HG03442 (cell line): Measurements from ENCODE around the gene EPB41.

Experiments
- ATAC-seq: cut with Tn5 transposase; IDR thresholded peaks from one replicate; pipeline ENCODE4 v1.9.1; 2021; ENCODE audit warnings: mild to moderate bottlenecking, moderate library complexity; ENCODE audit not compliant: unreplicated experiment

The EPB41 gene

DNA sequence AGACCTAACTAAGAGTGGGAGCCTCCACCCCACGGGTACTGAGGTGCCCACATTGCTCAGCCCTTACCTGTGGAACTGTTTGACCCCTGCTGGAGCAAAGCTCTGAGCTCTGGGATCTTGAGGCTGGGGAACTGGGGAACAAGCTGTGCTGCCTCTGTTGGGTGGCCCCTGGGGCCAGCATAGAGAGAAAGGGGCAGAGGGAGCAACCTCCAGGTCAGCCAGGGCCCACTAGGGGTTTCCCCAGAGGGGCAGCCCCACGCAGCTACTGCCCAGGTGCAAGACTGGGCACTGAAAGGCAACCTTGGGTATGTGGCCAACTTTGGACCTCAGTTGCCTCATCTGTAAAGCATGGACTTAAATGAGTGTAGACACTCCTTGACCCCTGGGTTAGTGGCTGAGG is 23.5 kb upstream of the EPB41 start:
- no peak for ATAC-seq

DNA sequence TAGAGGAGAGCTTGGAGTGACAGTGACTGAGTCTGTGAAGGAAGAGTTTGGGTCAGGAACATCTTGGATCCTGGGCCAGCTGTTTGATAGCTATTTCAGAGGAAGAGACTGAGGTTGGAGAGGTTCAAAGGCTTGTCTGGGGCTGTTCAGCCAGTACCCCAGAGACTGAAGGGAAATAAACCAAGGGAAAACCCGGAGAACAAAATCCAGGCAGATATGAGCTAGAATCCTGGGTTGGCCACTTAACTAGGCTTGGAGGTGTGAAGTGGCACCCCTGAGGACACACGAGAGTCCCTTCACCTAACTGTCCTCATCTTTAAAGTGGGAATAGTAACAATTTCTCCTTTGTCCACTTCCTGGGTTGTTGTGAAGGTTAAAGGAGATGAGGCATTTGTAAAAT is 23.1 kb upstream of the EPB41 start:
- no peak for ATAC-seq

DNA sequence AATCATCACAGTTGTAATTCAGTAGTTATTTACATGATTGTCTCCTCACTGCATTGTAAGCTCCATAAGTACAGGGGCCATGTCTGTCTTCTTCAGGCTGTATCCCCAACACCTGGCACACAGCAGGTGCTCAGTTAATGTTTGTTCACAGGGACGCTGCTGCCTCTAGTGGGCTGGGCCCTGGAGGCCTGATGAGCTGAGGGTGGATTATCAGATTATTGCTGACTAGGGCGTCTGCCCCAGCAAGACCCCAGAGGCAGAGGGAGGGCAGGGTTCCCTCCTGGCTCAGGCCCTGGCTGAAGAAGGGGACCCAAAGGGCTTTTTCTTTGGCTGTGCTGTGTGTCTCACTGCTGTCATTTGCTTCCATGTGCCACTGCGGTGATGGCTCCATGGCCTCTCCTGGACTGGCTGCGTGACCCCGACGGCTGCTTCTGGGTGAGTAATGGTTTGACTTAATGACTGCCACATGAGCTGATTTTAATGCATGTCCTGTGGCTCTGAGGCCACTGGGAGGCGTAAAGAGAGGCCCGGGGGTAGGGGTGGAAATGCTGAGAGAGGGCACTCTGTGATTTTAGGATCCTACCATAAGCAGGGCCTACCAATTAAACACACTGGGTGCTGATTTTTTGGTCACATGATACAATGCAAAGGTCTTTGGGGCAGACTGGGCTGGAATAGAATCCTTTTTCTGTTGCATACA is 20.8 kb upstream of the EPB41 start:
- ATAC-seq = no peak

DNA sequence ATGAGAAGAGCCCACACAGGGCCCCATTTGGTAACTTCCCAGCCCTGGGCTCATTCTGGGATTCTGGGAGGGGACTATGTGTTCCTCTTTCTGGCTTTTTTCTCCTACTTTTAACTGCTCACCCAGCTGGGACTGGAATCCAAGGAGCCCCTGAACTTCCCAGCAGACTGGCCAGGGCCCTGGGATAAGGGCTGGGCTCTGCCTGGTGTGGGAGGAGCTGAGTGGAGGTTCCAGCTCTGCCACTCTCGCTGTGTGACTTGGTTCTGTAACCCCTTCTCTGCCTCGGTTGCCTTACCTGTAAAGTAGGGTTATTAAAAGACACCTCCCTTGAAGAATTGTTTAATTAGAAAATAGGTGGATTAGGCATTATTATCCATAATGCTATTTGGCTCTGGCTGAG is 19.6 kb upstream of the EPB41 start:
- no peak for ATAC-seq

DNA sequence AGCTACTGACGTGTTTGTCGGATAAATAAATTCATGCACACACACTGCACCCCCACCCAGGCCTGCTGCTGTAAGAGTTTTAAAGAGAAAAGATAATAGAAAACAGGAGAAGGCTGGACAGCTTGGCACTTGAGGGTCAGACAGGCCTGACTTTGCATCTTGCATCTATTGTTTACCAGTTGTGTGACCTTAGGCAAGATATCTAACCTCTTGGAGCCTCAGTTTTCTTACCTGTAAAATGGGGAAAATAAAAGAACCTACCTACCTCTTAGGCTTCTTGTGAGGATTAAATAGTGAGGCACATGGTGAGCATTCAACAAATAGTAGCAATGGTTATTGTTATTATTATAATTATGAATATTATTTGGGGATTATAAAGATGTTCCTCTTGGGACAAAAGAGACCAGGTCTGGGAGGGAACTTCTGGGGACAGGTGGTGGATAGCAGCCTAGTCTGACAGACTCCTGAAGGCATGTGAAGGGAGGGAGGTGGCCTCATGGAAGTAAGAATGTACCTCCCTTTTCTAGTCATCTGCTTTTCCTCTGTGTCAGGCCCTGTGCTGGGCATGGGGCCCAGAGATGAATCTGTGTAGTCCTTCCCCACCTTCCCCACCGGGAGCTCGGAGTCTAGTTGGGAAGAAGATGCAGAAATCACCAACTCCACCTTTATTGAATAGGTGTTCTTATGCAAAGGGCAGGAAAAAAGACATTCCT is 18.3 kb upstream of the EPB41 start:
- no peak for ATAC-seq

DNA sequence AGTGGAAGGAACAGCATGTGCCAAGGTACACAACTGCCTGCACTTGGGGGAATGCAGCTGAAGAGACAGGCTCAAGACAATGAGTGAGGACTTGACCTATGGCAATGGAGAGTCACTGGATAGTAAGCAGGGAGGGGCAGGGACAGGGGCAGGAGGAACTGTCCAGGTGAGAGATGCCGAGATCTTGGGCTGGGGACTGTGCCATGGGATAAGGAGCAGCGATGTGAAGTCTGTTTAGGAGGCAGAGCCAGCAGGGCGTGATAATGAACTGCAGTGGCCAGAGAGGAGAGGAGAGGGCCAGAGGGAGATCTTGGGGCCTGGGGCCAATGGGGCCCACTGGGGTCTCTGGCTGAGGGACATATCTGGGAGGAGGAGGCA is 17.8 kb upstream of the EPB41 start:
- ATAC-seq = no peak

DNA sequence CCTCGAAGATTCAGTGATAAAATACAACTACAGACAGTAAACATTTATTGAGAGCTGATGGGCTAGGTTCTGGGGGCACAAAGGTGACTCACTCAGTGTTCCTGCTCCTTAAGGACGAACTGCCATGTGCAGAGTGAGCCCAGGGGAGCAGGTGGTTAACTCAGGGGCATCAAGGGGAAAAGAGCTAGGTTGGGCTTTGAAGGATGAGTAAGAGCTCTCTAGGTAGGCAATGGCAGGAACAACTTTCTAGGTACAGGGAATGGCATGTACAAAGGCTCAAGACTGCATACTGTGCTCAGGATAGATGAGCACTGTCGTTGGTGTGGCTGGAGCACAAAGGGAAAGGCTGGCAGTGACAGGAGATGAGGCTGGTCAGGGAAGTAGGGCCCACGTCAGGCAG is 16.6 kb upstream of the EPB41 start:
- no peak for ATAC-seq

DNA sequence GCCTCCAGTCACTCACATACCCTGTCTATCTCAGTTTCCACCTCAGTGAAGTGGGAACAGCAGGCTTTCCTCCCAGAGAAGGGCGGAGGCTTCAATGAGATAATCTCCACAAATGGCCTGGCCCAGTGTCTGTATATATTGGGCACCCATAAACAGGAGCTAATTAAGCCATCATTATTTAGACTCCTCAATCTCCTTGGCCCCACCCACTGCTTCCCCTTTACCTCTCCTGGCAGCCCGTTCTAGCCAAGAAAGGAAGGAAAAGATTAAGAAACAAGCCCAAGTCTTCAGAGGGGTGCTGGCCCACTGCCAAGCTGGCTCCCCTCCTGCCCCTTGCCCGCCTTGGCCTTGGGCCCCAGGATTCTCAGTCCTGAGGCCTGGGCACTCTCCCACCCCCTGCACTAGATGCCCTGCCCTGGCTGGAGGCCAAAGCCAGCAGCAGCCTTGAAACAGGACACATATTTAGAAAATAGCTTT is 15.9 kb upstream of the EPB41 start:
- ATAC-seq = no peak

DNA sequence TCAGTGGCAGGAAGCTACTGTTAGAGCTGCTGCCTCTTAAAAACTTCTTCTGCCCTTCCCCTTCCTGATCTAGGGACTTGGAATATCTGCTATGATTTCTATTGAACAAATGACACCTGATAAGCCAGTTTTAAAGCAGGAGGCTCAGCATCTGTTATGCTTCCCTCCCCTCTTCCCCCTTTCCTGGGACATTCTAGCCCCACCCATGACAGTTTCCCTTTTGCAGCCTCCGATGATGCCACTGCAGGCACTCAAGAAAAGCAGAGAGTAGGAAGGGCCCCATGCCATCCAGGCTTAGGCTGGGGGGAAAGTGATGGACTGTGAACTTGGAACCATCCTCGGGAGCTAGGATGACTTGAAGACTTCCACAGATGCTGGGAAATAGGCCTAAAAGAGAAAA is 15.1 kb upstream of the EPB41 start:
- no peak for ATAC-seq

DNA sequence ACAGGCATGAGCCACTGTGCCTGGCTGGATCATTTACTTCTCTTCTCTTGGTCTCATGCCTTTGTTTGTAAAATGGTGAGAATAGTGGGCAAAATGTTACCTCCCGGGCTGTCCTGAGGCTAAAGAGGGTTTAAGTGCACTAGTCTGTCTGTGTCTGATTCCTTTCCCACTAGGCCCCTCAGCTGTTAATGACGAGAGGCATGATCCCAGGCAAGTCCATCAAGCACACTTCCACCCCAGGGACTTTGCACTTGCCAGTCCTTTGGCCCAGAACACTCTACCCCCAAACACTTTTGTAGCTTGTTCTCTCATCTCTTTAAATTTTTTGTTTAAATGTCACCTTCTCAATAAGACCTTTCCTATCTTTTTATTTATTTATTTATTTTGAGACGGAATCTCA is 13.8 kb upstream of the EPB41 start:
- ATAC-seq = no peak

DNA sequence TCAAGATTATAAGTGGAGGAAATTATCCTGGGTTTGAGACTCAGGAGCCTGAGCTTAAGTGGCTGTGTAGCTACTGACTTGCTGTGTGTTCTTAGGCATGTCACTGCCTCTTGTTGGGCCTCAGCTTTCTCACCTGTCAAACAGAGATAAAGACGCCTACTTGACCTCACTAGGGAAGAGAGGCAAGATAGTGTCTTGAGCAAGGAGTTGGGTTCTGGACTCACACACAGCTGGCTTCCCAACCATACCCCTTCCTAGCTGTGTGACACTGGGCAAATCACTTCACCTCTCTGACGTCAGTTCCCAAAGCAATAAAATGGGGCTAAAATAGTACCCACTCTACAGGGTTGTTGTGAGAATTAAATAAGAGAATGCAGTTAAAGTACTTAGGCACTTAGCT is 11.6 kb upstream of the EPB41 start:
- ATAC-seq = no peak

DNA sequence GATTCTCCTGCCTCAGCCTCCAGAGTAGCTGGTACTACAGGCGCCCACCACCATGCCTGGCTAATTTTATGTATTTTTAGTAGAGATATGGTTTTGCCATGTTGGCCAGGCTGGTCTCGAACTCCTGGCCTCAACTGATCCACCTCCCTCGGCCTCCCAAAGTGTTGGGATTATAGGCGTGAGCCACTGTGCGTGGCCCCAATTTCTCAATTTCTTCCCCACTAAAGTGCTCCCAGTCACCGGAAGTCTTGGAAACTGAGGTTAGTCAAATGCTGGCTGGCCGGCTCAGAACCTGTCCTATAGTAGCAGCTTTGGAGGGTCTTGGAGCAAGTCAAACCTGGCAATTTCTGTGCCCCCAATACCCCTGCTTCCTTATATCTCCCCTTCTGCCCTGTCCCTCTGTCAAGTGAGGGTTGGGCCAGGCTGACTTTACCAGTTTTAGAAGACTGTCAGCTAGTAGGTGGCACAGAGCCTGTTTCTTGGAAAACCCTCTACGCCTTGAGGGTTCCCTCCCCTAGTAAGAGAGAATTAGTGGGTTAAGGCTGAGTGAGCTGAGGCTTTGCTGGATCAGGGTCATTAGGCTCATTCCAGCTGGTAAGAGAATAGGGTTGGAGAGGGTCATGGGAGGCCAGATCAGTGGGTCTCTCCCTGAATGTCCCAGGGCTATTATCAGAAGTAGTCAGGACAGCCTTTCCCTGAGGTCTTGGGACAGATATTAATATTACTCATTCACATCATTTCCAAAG is 8.3 kb upstream of the EPB41 start:
- ATAC-seq = no peak

DNA sequence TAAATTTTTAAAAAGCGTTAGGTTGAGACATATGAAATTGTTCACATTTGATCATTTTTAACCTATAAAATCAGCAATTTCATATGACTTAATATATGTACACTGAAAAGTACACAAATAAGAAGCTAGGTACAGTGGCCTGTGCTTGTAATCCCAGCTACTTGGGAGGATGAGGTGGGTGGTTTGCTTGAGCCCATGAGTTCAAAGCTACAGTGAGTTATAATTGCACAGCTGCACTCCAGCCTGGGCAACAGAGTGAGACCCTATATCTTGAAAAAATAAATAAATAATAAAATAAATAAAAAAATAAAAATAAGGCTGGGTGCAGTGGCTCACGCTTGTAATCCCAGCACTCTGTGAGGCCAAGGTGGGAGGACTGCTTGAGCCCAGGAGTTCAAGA is 5.2 kb upstream of the EPB41 start:
- ATAC-seq = no peak

DNA sequence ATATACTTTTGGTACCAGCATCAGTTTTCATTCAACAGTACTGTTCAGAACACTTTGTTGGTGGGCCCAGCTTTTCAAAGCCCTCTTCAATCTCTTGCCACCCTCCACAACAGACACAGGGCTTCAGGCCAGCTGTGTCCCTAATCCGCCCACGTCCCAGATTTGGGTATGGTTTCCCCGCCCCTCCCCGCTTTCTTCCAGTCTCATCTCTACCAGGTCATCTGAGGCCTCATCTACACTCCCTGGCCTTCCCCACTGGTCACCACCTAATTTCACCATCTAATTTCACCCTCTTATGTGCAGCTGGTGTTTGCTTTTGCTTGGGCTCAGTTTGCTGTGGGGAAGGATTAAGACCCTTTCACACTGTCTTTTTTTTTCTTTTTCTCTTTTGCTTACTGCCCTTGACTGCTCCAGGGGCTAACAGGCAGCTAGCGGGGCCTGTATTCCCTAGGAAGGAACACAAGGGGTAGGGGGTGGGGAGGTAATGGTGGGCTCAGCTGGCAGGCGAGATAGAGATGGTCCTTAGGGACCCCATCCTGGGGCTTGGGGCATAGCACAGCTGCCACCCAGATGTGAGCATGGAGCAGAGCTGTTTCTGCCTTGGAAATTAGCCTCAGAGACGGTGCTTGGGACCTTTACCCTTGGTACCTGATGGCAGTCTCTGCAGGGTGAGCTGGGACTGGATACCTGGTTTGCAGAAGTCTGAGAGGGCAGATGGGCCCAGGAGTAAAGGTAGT is 3.8 kb upstream of the EPB41 start:
- no peak for ATAC-seq

DNA sequence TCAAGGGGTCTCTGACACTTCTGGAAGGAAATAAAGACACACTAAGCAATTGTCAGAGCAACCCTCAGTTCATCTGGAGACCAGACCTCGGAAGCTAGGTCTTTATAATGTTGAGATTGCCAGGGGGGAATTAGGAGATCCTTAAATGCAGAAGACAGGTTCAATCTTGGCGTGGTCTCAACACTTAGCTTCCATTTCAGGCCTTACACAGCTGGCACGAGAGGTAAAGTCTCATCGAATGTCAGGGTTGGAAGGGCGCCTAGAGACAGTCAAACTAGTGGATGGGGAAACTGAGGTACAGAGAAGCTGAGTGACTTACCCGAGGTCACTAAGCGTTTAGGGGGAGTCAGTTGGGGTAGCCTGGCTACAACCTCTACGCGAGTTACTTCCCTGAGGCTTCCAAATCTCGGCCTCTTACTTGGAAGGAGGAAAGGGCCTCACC is 562 bp upstream of the EPB41 start:
- no peak for ATAC-seq

DNA sequence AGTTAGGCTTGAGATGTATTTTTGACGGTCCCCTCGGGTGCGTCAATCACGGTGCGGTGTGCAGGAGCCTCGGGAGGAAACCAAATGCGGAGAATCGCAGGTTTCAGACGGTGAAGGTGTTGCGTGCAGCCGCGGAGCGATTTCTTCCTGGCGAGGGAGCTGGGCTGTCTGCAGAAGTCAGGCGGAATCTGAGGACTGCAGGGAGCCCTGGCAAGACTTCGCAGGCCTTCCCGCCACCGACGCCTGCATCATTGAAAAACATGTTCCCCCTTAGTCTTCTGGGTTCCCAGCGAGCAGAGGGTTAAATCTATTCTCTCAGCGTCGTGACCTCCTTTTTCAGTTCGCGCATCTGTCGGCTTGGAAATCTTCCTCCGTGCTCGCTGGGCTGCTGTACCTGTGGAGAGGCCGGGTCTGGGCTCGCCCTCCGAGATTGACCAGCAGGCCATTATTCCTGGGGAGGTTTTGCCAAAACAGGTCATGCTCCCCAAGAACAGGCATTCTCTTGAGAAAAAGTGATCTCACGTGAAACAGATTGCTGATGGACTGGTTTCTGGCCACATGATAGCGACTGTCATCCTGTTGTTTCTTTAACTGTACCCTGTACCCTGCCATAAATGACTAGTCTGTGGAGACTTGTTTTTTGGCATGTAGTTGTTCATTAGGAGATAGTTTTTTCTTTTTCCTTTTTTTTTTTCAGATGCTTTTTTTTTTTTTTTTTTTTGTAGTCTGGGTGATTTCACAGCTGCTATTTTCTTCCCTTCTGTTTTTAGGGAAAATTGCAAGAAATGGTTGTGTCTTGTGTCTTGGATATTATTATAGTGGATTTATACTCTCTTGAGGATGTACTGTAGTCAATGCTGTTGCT is 894 bp downstream of the EPB41 start:
- no peak for ATAC-seq

DNA sequence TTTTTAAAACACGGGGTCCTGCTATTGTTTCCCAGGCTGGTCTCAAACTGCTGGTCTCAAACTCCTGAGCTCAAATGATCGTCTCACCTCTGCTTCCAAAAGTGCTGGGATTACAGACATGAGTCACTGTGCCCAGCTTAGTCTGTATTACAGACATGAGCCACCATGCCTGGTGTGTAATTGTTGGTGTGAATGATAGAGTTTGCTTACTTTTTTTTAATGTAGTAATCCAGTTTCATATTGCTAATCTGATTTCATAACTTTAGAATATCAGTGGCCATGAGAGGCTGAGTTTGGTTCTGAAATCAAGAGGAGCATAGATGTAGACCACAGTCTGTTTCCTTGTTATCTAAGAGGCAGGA is 3.4 kb downstream of the EPB41 start:
- ATAC-seq = no peak

DNA sequence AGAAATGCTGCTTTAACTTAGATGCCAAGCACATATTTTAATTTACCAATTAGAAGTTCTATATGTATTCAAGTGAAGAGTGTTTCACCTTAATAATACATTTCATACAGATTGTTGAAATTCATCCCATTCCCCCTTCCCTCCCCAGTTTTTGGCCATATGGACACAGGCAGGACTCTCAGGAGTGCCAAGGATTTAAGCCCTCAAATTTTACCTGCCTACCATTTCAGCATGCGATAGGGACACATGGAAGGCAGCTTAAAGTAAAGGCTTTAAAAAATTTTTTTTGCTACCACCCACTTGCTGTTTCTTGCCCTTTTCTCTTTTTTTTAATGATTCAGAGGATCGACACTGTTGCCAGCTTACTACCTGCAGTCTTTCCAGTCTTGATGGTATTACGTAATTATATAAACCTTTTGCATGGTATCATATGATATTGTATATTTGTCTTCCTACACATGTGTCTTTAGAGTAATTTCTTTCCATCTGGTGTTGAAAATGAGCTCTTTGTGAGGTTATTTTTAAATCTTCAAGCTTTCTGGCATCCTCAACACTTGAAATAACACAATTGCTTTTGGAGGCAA is 7.0 kb downstream of the EPB41 start:
- no peak for ATAC-seq

DNA sequence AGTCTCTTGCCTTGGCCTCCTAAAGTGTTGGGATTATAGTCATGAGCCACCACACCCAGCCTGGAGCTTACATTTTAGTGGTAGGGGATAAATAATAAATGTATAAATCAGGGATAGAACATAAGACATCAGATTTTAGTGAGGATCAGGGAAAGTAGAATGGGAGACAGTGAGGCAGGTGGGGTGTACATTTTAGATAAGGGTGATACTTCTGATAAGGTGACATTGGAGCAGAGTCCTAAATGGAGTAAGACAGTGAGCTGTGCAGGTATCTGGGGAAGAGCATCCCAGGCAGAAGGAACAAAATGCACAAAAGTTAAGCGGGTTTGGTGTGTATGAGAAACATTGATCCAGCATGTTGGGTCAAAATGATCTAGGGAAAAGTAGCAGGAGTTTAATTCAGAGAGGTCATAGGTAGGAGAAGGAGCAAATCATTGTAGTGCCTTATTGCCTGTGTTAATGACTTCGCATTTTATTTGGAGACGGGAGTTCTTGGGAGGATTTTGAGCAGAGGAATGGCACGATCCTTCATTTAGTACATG is 11.1 kb downstream of the EPB41 start:
- ATAC-seq = no peak
